Hematopoietic multipotent progenitor cell treated with erythropoietin and hydrocortisone succinate and interleukin-3 and kit ligand, for 6 days (in vitro differentiated cells): ENCODE results near the gene CHMP5.

Source experiments
- DNase-seq: peaks from one replicate; pipeline ENCODE4 v3.0.0-alpha.2; 2015

Gene CHMP5

GRCh38 chr9:33264473-33265177, at the start of gene CHMP5, which contains the start of gene BAG1:
CHMP5 (plus strand) TSS chr9:33265049; CDS start chr9:33265079, 30 bp downstream.
BAG1 (minus strand) TSS chr9:33264708.
- peak; percentile 100 for DNase-seq

GRCh38 chr9:33220681-33221567, 43.9 kb upstream of the CHMP5 start:
- no peak for DNase-seq

GRCh38 chr9:33221568-33221884, 43.3 kb upstream of the CHMP5 start:
- DNase-seq, result no peak

GRCh38 chr9:33222031-33222430, 42.8 kb upstream of the CHMP5 start:
- no peak for DNase-seq

- DNase-seq, result no peak
Measured at GRCh38 chr9:33223696-33224095, 41.2 kb upstream of the CHMP5 start.

GRCh38 chr9:33225319-33226147, 39.3 kb upstream of the CHMP5 start:
- peak; percentile 82 for DNase-seq

GRCh38 chr9:33227008-33227398, 37.8 kb upstream of the CHMP5 start:
- DNase-seq, result peak; percentile 59

- DNase-seq, result no peak
Measured at GRCh38 chr9:33227741-33228140, 37.1 kb upstream of the CHMP5 start.

GRCh38 chr9:33228606-33229005, 36.2 kb upstream of the CHMP5 start:
- no peak for DNase-seq

- DNase-seq, result no peak
Measured at GRCh38 chr9:33229359-33230114, 35.3 kb upstream of the CHMP5 start.

- DNase-seq, result no peak
Measured at GRCh38 chr9:33230756-33231622, 33.9 kb upstream of the CHMP5 start.

GRCh38 chr9:33231623-33231942, 33.3 kb upstream of the CHMP5 start:
- no peak for DNase-seq

GRCh38 chr9:33232815-33233214, 32.0 kb upstream of the CHMP5 start:
- no peak for DNase-seq

- peak; percentile 88 for DNase-seq
Measured at GRCh38 chr9:33233626-33234342, 31.1 kb upstream of the CHMP5 start.

GRCh38 chr9:33234511-33235467, 30.1 kb upstream of the CHMP5 start:
- DNase-seq, result no peak

GRCh38 chr9:33236571-33236970, 28.3 kb upstream of the CHMP5 start:
- DNase-seq, result no peak

- peak; percentile 90 for DNase-seq
Measured at GRCh38 chr9:33239921-33240320, 24.9 kb upstream of the CHMP5 start, which contains the start of gene SPINK4. SPINK4 (plus strand) TSS chr9:33240167; CDS start chr9:33240209, 42 bp downstream.

- DNase-seq, result no peak
Measured at GRCh38 chr9:33241298-33241697, 23.6 kb upstream of the CHMP5 start.

GRCh38 chr9:33242609-33243134, 22.2 kb upstream of the CHMP5 start:
- no peak for DNase-seq
